SJCRH30 (cell line): Measurements from ENCODE around the gene SLN. TPM values are rescaled to one million over a fixed set of nuclear protein-coding genes. Genes with fewer than 3 reads are reported as not detected.

Source experiments
- DNase-seq, 2 experiments: peaks; one replicate each; pipeline ENCODE4 v3.0.0-alpha.2; 2015 to 2020
- H3K27ac ChIP-seq: fragments of 250-450 bp; sonication (Bioruptor Pico); 2 replicates; pipeline ENCODE4 v1.5.1; 2020; ENCODE audit warnings: mild to moderate bottlenecking, moderate library complexity
- H3K27me3 ChIP-seq: fragments of 250-450 bp; sonication (Bioruptor Pico); 2 replicates; pipeline ENCODE4 v1.5.1; 2020; ENCODE audit warnings: mild to moderate bottlenecking, moderate library complexity
- H3K36me3 ChIP-seq: fragments of 250-450 bp; sonication (Bioruptor Pico); 2 replicates; pipeline ENCODE4 v1.5.1; 2020; ENCODE audit warnings: mild to moderate bottlenecking, moderate library complexity
- H3K4me1 ChIP-seq: fragments of 250-450 bp; sonication (Bioruptor Pico); 2 replicates; pipeline ENCODE4 v1.5.1; 2020; ENCODE audit warnings: mild to moderate bottlenecking, moderate library complexity
- H3K4me3 ChIP-seq: fragments of 250-450 bp; sonication (Bioruptor Pico); 2 replicates; pipeline ENCODE4 v1.5.1; 2020; ENCODE audit warnings: mild to moderate bottlenecking, moderate library complexity
- H3K9me3 ChIP-seq: fragments of 250-450 bp; sonication (Bioruptor Pico); replicated peaks from 2 replicates; pipeline ENCODE4 v1.5.1; 2020; ENCODE audit warnings: mild to moderate bottlenecking, moderate library complexity
- total RNA-seq: library from RNA; depleted of rRNA; stranded (reverse); fragments of >200 nt; shearing (Covaris generic); gene quantifications from 2 replicates; pipeline ENCODE4 v1.2.3, GENCODE V29; 2014

SLN gene
- total RNA-seq, 1 experiment from 2014 or later: 0.36 TPM

- H3K9me3 ChIP-seq: no peaks in the 10 kb centered on the region
- no peak overlapping the region for H3K4me3 ChIP-seq
- H3K27me3 ChIP-seq: no peaks in the 10 kb centered on the region
- DNase-seq: no peak
- no peaks in the 10 kb centered on the region for H3K36me3 ChIP-seq
- H3K4me1 ChIP-seq: no peaks in the 10 kb centered on the region
- no peak overlapping the region for H3K27ac ChIP-seq
Measured at GRCh38 chr11:107682171-107682570, 29.7 kb downstream of the SLN start.

DNA sequence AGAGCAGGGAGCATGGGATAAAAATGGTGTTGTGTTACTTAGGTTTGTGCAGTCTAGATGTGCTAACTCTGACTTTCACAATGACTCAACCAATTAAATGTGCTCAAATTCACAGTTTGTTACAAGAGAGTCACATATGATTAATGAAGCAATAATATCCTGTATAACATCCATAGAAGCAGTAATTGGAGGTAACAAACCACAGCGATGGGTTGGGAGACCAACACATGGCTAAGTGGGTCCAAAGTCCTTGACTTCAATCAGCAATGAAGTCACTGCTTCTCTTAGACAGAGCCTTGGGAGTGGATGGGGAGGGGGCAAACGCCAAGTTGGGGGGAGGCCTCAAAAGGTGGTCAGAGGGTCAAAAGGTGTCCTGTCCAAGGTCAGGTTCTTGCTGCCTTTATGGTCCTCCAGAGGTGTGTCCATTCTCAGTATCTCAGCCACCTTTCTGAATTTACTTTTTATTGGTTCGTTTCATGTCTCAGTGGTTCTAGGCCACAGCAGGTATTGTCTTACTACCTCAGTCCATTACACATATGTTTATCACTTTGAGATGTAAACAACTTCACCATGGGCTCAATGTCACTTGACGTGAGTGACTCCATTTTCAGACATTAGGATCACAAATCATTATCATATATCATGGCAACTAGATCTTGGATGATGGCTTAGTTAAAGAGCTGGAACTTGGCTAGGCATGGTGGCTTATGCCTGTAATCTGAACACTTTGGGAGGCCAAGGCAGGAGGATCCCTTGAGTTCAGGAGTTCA lies 32.4 kb downstream of the SLN start:
- H3K36me3 ChIP-seq: no peaks in the 10 kb centered on the region
- no peak for DNase-seq
- H3K4me3 ChIP-seq: no peak overlapping the region
- no peaks in the 10 kb centered on the region for H3K9me3 ChIP-seq
- no peak overlapping the region for H3K27ac ChIP-seq
- H3K4me1 ChIP-seq: no peaks in the 10 kb centered on the region
- no peaks in the 10 kb centered on the region for H3K27me3 ChIP-seq

DNA sequence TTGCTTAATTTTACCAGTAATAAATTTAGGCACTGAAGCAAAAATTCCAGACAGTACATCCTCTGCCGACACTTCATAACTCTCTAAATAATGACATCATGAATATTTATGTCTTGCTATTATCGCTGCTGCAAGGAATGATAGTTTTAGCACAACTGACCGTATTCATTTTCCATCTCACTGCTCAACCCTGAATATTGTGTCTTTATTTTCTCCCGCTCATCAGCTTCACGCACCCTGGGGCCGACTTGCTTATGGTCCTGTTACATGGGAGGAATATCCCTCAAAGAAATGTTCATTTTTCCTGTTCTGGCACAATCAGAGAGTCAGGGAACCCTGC lies 33.3 kb downstream of the SLN start:
- Histone ChIP-seq H3K36me3 (no peaks in the 10 kb centered on the region), H3K4me1 (no peaks in the 10 kb centered on the region), H3K27me3 (no peaks in the 10 kb centered on the region), H3K4me3 (no peak overlapping the region), H3K9me3 (no peaks in the 10 kb centered on the region), H3K27ac (no peak overlapping the region)
- no peak for DNase-seq

DNA sequence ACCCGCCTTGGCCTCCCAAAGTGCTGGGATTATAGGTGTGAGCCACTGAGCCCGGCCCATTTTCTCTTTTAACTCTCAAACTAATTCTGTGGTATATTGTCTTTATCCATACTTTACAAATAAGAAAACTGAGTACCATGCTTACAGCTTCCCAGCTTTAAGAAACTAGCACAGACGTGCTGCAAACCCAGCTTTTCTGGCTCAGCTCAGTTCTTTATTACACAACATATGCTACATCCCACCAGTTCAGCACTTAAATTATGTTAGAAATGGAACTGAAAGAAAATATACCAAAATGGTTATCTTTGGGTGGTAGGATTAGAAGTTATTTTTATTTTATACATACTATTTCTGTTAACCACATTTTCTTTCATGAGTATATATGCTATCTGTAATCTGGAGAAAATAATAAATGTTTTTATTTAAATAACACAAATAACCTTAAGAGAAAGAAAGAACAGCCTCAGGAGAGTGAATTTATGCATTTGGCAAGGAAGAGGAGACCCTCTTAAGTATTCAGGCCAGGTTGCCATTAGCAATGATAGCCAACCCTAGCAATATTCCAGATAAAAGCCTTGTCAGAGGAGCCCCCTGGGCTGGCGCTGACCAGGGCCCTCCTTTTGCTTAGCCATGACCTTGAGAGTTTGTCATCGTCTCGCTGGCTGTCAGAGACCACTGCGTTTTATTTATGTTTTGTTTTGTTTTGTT lies 33.8 kb downstream of the SLN start:
- no peaks in the 10 kb centered on the region for H3K36me3 ChIP-seq
- no peaks in the 10 kb centered on the region for H3K27me3 ChIP-seq
- no peak for DNase-seq
- H3K9me3 ChIP-seq: no peaks in the 10 kb centered on the region
- no peaks in the 10 kb centered on the region for H3K4me1 ChIP-seq
- no peak overlapping the region for H3K4me3 ChIP-seq
- no peak overlapping the region for H3K27ac ChIP-seq

DNA sequence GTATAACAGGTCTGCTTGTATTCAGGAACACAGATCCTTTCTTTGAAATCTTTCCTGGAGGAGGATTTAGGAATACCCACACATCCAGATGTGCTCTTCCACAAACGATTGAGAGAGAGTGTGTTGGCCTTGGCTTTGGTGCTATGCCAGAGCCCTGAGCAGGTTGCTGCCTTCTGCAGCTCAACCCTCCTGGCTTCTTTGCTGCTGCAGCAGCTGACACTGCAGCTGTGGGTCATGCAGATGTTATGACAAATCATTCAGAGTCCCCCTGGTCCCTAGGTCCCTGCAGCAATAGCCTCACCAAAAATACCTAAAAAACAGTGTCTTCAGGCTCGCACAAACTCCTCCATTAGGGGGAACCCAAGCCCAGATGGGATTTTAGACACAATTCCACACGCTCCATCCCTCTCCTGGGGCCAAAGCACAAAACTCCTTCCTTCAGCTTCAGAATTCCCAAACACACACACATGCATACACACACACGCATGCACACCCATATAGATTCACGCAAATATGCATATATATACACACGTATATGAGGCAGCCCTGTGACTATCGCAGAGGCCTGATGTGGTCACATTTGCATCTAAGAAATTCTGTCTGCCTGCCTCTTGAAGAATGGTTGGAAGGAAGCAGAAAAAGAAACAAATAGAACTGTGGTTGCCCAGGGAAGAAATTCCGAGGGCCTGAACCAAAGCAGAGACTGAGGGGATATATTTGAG lies 35.4 kb downstream of the SLN start:
- H3K27ac ChIP-seq: no peak overlapping the region
- no peaks in the 10 kb centered on the region for H3K27me3 ChIP-seq
- H3K4me1 ChIP-seq: no peaks in the 10 kb centered on the region
- H3K4me3 ChIP-seq: no peak overlapping the region
- H3K36me3 ChIP-seq: no peaks in the 10 kb centered on the region
- H3K9me3 ChIP-seq: no peaks in the 10 kb centered on the region
- no peak for DNase-seq

DNA sequence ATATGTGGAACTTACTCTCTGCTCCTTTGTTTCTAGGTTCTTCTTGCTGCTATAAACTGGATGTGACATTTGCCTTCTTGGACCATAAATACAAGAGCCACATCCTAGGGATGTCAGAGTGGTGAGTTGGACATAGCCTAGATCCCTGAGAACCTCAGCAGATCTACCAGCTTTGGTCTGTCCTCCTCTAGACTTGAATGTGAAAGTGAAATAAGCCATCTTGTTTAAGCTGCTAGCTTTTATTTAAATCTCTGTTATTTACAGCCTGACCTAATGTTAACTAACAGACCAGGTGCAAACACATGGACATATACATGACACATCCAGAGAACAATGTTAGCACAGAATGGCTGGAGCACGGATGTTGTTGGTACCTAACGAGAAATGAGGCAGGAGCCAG lies 36.0 kb downstream of the SLN start:
- no peaks in the 10 kb centered on the region for H3K36me3 ChIP-seq
- no peaks in the 10 kb centered on the region for H3K27me3 ChIP-seq
- H3K4me1 ChIP-seq: no peaks in the 10 kb centered on the region
- H3K27ac ChIP-seq: no peak overlapping the region
- DNase-seq: no peak
- no peaks in the 10 kb centered on the region for H3K9me3 ChIP-seq
- H3K4me3 ChIP-seq: no peak overlapping the region

DNA sequence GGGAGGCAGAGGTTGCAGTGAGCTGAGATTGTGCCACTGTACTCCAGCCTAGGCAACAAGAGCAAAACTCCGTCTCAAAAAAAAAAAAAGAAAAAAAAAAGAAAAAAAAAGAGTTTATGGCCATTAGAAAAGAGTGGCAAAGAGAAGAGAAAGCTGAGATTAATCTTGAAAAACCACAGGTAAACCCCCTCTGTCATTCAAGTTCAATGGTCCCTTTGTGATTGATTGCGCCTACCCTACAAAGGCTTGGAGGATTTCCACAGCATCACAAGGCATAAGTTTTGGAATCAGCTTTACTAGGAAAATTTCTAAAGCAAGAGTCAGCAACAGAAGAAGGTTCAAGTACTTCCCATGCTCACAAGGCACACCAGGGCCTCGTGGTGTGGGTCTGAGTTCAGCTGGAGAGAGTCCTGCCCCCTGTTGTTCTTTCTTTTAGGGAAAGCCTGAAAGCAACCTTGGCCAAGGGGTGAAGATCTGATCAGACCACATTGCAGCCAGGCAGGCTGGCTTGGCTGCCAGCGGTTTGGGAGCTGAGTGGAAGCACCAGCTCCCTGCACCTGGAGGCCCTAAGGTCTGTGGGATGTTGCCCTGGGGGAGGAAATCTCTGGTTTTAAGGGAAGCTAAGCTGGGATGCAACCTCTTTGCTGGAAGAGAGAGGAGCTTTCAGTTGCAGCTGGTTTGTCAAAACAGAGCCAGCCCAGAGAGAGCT lies 41.8 kb downstream of the SLN start:
- no peak overlapping the region for H3K27ac ChIP-seq
- no peaks in the 10 kb centered on the region for H3K27me3 ChIP-seq
- peaks cover 4% of the 10 kb centered on the region; the same call in 1 of the 2 replicates for H3K4me1 ChIP-seq
- H3K36me3 ChIP-seq: no peaks in the 10 kb centered on the region
- DNase-seq: peak; percentile 31 to 63
- H3K9me3 ChIP-seq: no peaks in the 10 kb centered on the region
- H3K4me3 ChIP-seq: no peak overlapping the region

- DNase-seq: no peak
- H3K4me3 ChIP-seq: no peak overlapping the region
- H3K9me3 ChIP-seq: no peaks in the 10 kb centered on the region
- H3K36me3 ChIP-seq: no peaks in the 10 kb centered on the region
- no peaks in the 10 kb centered on the region for H3K27me3 ChIP-seq
- peaks cover 10% of the 10 kb centered on the region for H3K4me1 ChIP-seq
- H3K27ac ChIP-seq: no peak overlapping the region
Measured at GRCh38 chr11:107669191-107669740, 42.6 kb downstream of the SLN start.

DNA sequence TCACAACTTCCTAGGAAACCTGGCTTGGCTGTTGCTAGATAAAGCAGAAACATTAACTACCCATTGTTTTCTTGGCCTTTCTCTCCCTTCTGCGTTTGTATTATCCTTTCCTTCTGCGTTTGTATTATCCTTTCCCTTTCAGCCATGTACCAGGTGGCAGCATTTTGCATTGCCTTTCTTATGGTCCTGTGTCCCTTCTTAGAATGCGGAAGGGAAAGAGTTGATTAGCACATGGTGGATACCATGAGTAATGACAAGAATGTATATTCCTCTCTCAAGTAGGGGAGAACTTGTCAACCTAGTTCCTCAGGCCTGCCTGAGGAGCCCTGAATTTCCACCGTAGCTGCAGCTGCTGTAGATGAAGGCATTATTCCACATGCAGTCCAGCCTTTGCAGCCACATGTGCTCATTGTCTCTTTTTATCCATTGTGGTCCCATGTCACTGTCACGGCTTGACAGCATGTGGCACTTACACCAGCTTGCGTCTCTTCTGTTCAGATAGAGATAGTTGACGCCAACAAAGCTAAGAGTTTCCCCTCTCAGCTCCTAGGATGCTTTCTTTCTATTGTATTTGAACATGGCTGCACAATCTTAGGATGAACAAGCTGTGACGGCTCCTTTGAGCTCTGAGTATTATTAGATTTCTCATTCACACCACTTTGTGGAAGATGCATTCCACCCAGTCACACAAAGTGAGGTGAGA lies 44.8 kb downstream of the SLN start:
- H3K36me3 ChIP-seq: no peaks in the 10 kb centered on the region
- no peak for DNase-seq
- H3K4me1 ChIP-seq: peaks cover 18% of the 10 kb centered on the region
- no peak overlapping the region for H3K4me3 ChIP-seq
- H3K27me3 ChIP-seq: no peaks in the 10 kb centered on the region
- H3K9me3 ChIP-seq: no peaks in the 10 kb centered on the region
- no peak overlapping the region for H3K27ac ChIP-seq

DNA sequence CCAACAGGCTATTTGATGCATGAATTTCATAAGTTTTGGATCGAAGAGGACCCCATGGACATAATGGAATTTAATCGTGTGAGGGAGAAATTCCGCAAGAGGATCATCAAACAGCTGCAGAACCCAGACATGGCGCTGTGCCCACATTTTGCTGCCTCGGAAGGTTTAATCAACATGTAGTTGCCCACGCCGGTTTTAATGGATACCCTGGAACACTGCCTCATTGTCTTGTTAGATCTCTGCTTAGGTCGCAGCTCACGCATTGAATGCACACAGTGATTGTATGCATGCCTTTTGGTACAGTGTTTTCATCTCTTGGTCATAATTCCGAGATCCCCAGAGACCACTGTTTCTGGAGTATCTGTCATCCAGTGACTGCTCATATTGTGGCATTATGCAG lies 46.8 kb downstream of the SLN start:
- Histone ChIP-seq H3K4me1 (peaks cover 32% of the 10 kb centered on the region), H3K27me3 (no peaks in the 10 kb centered on the region), H3K36me3 (no peaks in the 10 kb centered on the region), H3K4me3 (peak overlapping the region; percentile 24), H3K27ac (peak overlapping the region; percentile 84), H3K9me3 (no peaks in the 10 kb centered on the region)
- peak; percentile 92 to 96 for DNase-seq

DNA sequence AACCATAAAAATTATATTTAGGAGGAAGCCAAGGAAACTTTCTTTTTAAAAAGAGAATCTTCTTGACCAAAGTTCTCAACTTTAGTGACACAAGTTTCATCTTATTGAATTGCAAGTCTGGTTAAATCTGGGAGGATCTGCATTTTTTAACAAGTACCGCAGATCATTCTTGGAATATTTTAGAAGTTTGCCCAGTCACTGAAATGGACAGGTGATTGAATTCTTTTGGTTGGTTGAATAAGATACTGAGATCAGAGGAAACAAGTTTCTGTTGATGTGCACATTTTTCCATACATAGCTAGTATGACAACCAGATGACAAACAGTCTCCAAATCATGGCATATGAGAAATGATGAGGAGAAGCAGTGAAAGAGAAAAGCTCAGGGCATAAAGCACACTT lies 50.2 kb downstream of the SLN start:
- DNase-seq: no peak
- H3K27ac ChIP-seq: peak overlapping the region; percentile 44
- H3K36me3 ChIP-seq: no peaks in the 10 kb centered on the region
- no peak overlapping the region for H3K4me3 ChIP-seq
- H3K27me3 ChIP-seq: no peaks in the 10 kb centered on the region
- H3K4me1 ChIP-seq: peaks cover 32% of the 10 kb centered on the region
- H3K9me3 ChIP-seq: no peaks in the 10 kb centered on the region

GRCh38 chr11:107660066-107660465 lies 51.8 kb downstream of the SLN start:
- no peaks in the 10 kb centered on the region for H3K27me3 ChIP-seq
- H3K4me3 ChIP-seq: no peak overlapping the region
- H3K9me3 ChIP-seq: no peaks in the 10 kb centered on the region
- no peaks in the 10 kb centered on the region for H3K36me3 ChIP-seq
- H3K27ac ChIP-seq: no peak overlapping the region
- DNase-seq: no peak
- H3K4me1 ChIP-seq: peaks cover 28% of the 10 kb centered on the region

DNA sequence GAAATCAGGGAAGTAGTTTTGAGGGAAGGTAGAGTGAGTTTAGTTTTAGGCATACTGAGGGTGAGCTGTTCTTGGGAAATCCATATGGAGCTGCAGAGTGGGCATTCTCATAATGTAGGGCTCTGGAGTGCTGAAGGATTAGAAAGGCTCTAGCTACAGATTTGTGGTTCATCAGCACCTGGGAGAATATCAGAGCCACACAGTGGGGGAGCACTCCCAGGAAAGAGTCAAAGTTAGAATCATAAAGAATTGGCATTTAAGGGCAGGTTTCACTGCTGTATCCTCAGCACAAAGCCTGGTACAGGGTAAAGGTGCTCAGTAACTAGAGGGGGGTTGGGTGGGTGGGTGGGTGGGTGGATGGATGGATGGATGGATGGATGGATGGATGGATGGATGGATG lies 52.5 kb downstream of the SLN start:
- Histone ChIP-seq H3K27me3 (no peaks in the 10 kb centered on the region), H3K36me3 (no peaks in the 10 kb centered on the region), H3K4me1 (peaks cover 22% of the 10 kb centered on the region), H3K9me3 (no peaks in the 10 kb centered on the region), H3K27ac (no peak overlapping the region), H3K4me3 (no peak overlapping the region)
- no peak for DNase-seq
